H1 (cell line): ENCODE measurements around the gene ALS2CL. TPM values are rescaled to one million over a fixed set of nuclear protein-coding genes. Genes with fewer than 3 reads are reported as not detected.

Experiments
- CTCF ChIA-PET: fragments of 300-600 bp; sonication (Branson Sonifier 250); formaldehyde crosslinking; loops from one replicate; lab custom pipeline; 2021; ENCODE audit not compliant: partially characterized antibody; lab: Charles Lee
- POLR2A ChIA-PET: fragments of 300-600 bp; sonication (Branson Sonifier 250); formaldehyde crosslinking; loops from one replicate; lab custom pipeline; 2021; ENCODE audit warnings: inconsistent platforms; ENCODE audit not compliant: partially characterized antibody; lab: Charles Lee
- DNase-seq, 2 experiments: peaks; one replicate each; pipeline versions ENCODE4 v3.0.0 to v3.0.0-alpha.2; 2010 to 2022; ENCODE audit warnings: low spot score in 2 of 2, low read depth in 1 of 2, mixed read lengths in 1 of 2
- FAIRE-seq: peaks from 2 replicates; lab custom pipeline; 2011; peaks lifted over from hg19 to GRCh38; lab: Jason Lieb, UNC
- H2AFZ ChIP-seq: 2 replicates; pipeline ENCODE4 v1.8.1; 2012; ENCODE audit warnings: low read length, inconsistent platforms
- H2AK5ac ChIP-seq: 2 replicates; pipeline ENCODE4 v1.6.1; 2013; ENCODE audit warnings: low read depth, low read length
- H2BK120ac ChIP-seq: replicated peaks from 2 replicates; pipeline ENCODE3; 2013; ENCODE audit warnings: low read depth, low read length, inconsistent platforms
- H2BK12ac ChIP-seq: 2 replicates; pipeline ENCODE4 v1.6.1; 2013; ENCODE audit warnings: low read depth, low read length
- H2BK15ac ChIP-seq: 2 replicates; pipeline ENCODE4 v1.6.1; 2013; ENCODE audit warnings: low read length
- H2BK20ac ChIP-seq: 2 replicates; pipeline ENCODE4 v1.6.1; 2013; ENCODE audit warnings: low read length
- H2BK5ac ChIP-seq: 2 replicates; pipeline ENCODE4 v1.6.1; 2013; ENCODE audit warnings: low read depth, low read length
- H3K14ac ChIP-seq: 2 replicates; pipeline ENCODE4 v1.6.1; 2013; ENCODE audit warnings: inconsistent platforms; ENCODE audit not compliant: insufficient read length
- H3K18ac ChIP-seq: 2 replicates; pipeline ENCODE4 v1.6.1; 2013; ENCODE audit warnings: low read length; ENCODE audit errors: extremely low read depth
- H3K23ac ChIP-seq: 2 replicates; pipeline ENCODE4 v1.6.1; 2013; ENCODE audit warnings: inconsistent platforms; ENCODE audit not compliant: insufficient read length
- H3K23me2 ChIP-seq: 2 replicates; pipeline ENCODE4 v1.6.1; 2013; ENCODE audit warnings: low read depth, low read length
- H3K27ac ChIP-seq: 2 replicates; pipeline ENCODE4 v1.6.1; 2011; ENCODE audit warnings: low read depth, low read length, inconsistent platforms
- H3K27me3 ChIP-seq, 4 experiments: replicated peaks in 1 of 4; 1 replicate in 1 of 4; 2 replicates in 3 of 4; pipeline versions ENCODE4 v1.6.1 to v1.8.1; 2011 to 2013; ENCODE audit warnings: low read length in 3 of 4, mild to moderate bottlenecking in 3 of 4, inconsistent platforms in 2 of 4, mixed read lengths in 2 of 4, moderate library complexity in 1 of 4; ENCODE audit not compliant: control insufficient read depth in 3 of 4, insufficient read depth in 3 of 4; ENCODE audit errors: extremely low read depth in 1 of 4
- H3K36me3 ChIP-seq, 4 experiments: 2 replicates each; pipeline versions ENCODE4 v1.6.1 to v1.8.1; 2011 to 2013; ENCODE audit warnings: mild to moderate bottlenecking in 4 of 4, low read length in 3 of 4, moderate library complexity in 2 of 4, control low read depth in 1 of 4, inconsistent platforms in 1 of 4; ENCODE audit not compliant: insufficient read depth in 4 of 4, control insufficient read depth in 2 of 4
- H3K4ac ChIP-seq: replicated peaks from 2 replicates; pipeline ENCODE3; 2013; ENCODE audit warnings: low read length, low read depth, mixed read lengths, inconsistent platforms; ENCODE audit not compliant: insufficient read length
- H3K4me1 ChIP-seq, 4 experiments: replicated peaks in 1 of 4; 1 replicate in 1 of 4; 2 replicates in 3 of 4; pipeline versions ENCODE4 v1.6.1 to v1.8.1; 2011 to 2013; ENCODE audit warnings: low read length in 3 of 4, inconsistent platforms in 2 of 4, mixed read lengths in 1 of 4; ENCODE audit not compliant: insufficient read depth in 4 of 4, control insufficient read depth in 3 of 4
- H3K4me2 ChIP-seq, 2 experiments: 2 replicates each; pipeline versions ENCODE4 v1.6.1 to v1.8.1; 2011 to 2013; ENCODE audit warnings: low read depth in 2 of 2, low read length in 2 of 2, control low read depth in 1 of 2, inconsistent platforms in 1 of 2, mild to moderate bottlenecking in 1 of 2; ENCODE audit not compliant: insufficient read depth in 1 of 2
- H3K4me3 ChIP-seq, 4 experiments: fragments of 200-600, 300-600 bp in 1 of 4; sonication (generic), shearing (Covaris generic), sonication (Bioruptor Twin) in 1 of 4; 2 replicates each; pipeline versions ENCODE4 v1.5.1 to v1.8.1; 2011 to 2016; ENCODE audit warnings: low read length in 4 of 4, low read depth in 3 of 4, control low read depth in 2 of 4, inconsistent platforms in 2 of 4, mild to moderate bottlenecking in 2 of 4, mixed read lengths in 1 of 4, moderate library complexity in 1 of 4; ENCODE audit not compliant: insufficient read depth in 2 of 4; ENCODE audit errors: extremely low read depth in 1 of 4
- H3K56ac ChIP-seq: replicated peaks from 2 replicates; pipeline ENCODE3; 2013; ENCODE audit warnings: low read depth, mild to moderate bottlenecking, mixed read lengths, low read length, inconsistent platforms; ENCODE audit not compliant: insufficient read length
- H3K79me1 ChIP-seq: 2 replicates; pipeline ENCODE4 v1.6.1; 2013; ENCODE audit warnings: low read depth, low read length, control low read depth
- H3K79me2 ChIP-seq, 2 experiments: 2 replicates each; pipeline versions ENCODE4 v1.6.1 to v1.8.1; 2012 to 2013; ENCODE audit warnings: low read length in 2 of 2, mild to moderate bottlenecking in 2 of 2, inconsistent platforms in 1 of 2; ENCODE audit not compliant: insufficient read depth in 2 of 2, control insufficient read depth in 1 of 2
- H3K9ac ChIP-seq, 4 experiments: replicated peaks in 1 of 4; 1 replicate in 1 of 4; 2 replicates in 3 of 4; pipeline versions ENCODE4 v1.6.1 to v1.8.1; 2011 to 2013; ENCODE audit warnings: low read depth in 3 of 4, low read length in 3 of 4, control low read depth in 2 of 4, mild to moderate bottlenecking in 2 of 4, moderate library complexity in 2 of 4, inconsistent platforms in 1 of 4; ENCODE audit errors: extremely low read depth in 1 of 4
- H3K9me3 ChIP-seq, 2 experiments: 2 replicates each; pipeline versions ENCODE4 v1.6.1 to v1.8.1; 2012 to 2013; ENCODE audit warnings: mild to moderate bottlenecking in 2 of 2, moderate library complexity in 2 of 2, control low read depth in 1 of 2, inconsistent platforms in 1 of 2, low read depth in 1 of 2, low read length in 1 of 2, mixed read lengths in 1 of 2; ENCODE audit not compliant: insufficient read depth in 2 of 2
- H4K20me1 ChIP-seq, 2 experiments: replicated peaks in 1 of 2; 2 replicates each; pipeline versions ENCODE3 to v1.8.1; 2011 to 2013; ENCODE audit warnings: inconsistent platforms in 2 of 2, low read length in 2 of 2, mild to moderate bottlenecking in 1 of 2; ENCODE audit not compliant: insufficient read depth in 2 of 2, control insufficient read depth in 1 of 2
- H4K5ac ChIP-seq: 2 replicates; pipeline ENCODE4 v1.6.1; 2013; ENCODE audit warnings: low read length, low read depth, mixed read lengths, inconsistent platforms; ENCODE audit not compliant: insufficient read length
- H4K8ac ChIP-seq: 2 replicates; pipeline ENCODE4 v1.8.0; 2013; ENCODE audit warnings: mild to moderate bottlenecking, moderate library complexity, low read length, inconsistent platforms; ENCODE audit not compliant: insufficient read depth; ENCODE audit errors: extremely low read depth
- H4K91ac ChIP-seq: replicated peaks from 2 replicates; pipeline ENCODE3; 2013; ENCODE audit warnings: low read length, mixed read lengths, inconsistent platforms; ENCODE audit not compliant: insufficient read length
- ATF3 ChIP-seq: IDR thresholded peaks from 2 replicates; pipeline ENCODE4 v1.6.1; 2011; ENCODE audit warnings: low read depth, mild to moderate bottlenecking, low read length; ENCODE audit not compliant: insufficient read depth
- E2F6 ChIP-seq: IDR thresholded peaks from 2 replicates; pipeline ENCODE4 v1.6.1; 2012; ENCODE audit warnings: inconsistent platforms
- EGR1 ChIP-seq: IDR thresholded peaks from 2 replicates; pipeline ENCODE4 v1.6.1; 2011; ENCODE audit warnings: low read depth, low read length, borderline replicate concordance
- HDAC6 ChIP-seq: IDR thresholded peaks from one replicate; pipeline ENCODE4 v1.7.1; 2012; ENCODE audit warnings: low read depth, mild to moderate bottlenecking, inconsistent platforms, low read length, moderate library complexity
- NRF1 ChIP-seq: IDR thresholded peaks from 2 replicates; pipeline ENCODE4 v1.6.1; 2011; ENCODE audit warnings: mild to moderate bottlenecking, low read depth, low read length, improper control_type of control experiment
- POLR2A ChIP-seq, 2 experiments: IDR thresholded peaks; 1 replicate in 1 of 2; 2 replicates in 1 of 2; pipeline ENCODE4 v1.6.1; 2011; ENCODE audit warnings: low read depth in 2 of 2, low read length in 2 of 2, mild to moderate bottlenecking in 2 of 2; ENCODE audit errors: control extremely low read depth in 1 of 2
- RNF2 ChIP-seq: fragments of 200-900, 300-1000 bp; sonication (generic); IDR thresholded peaks from 2 replicates; pipeline ENCODE4 v1.7.1; 2016; ENCODE audit warnings: borderline replicate concordance, low read depth, mild to moderate bottlenecking, antibody characterized with exemption, low read length; ENCODE audit not compliant: poor library complexity, severe bottlenecking; ENCODE audit errors: missing control alignments
- SP1 ChIP-seq: IDR thresholded peaks from 2 replicates; pipeline ENCODE4 v1.6.1; 2011; ENCODE audit warnings: low read depth, low read length
- WGBS, 2 experiments: shearing (Covaris generic) in 1 of 2; methylation state at CpG; one replicate each; pipeline versions ENCODE4 v1.1.6 to v1.1.7; 2013 to 2015; ENCODE audit warnings: low lambda C conversion rate in 2 of 2, mixed read lengths in 2 of 2, inconsistent platforms in 1 of 2, low coverage in 1 of 2, missing lambda C conversion rate in 1 of 2; ENCODE audit not compliant: insufficient replicate concordance in 2 of 2, insufficient coverage in 1 of 2, insufficient read length in 1 of 2; ENCODE audit errors: extremely low coverage in 1 of 2, missing lambda C conversion rate in 1 of 2; 5-methylcytosine and 5-hydroxymethylcytosine counted together
- polyA plus RNA-seq, 7 experiments: library from polyadenylated mRNA; depleted of rRNA in 3 of 7; stranded (reverse) in 5 of 7; unstranded in 2 of 7; fragments of >200 nt in 5 of 7; fragments of 200-250 nt in 2 of 7; gene quantifications; 1 replicate in 5 of 7; 2 replicates in 1 of 7; 4 replicates in 1 of 7; pipeline versions ENCODE4 v1.2.1 to v1.2.3, GENCODE V29; 2011 to 2013; ENCODE audit warnings: missing spikeins in 2 of 7, mixed read lengths in 2 of 7
- total RNA-seq: library from RNA; stranded (reverse); fragmentation: NEBNext Ultra II Directional; extraction: Animal tissue kit (Norgen Biotek cat#: 25700); gene quantifications from 2 replicates; pipeline ENCODE4 v1.2.1, GENCODE V29; 2021

Gene ALS2CL
- total and polyA plus RNA-seq, 2 of the 8 experiments (the other 6 are each of a cell fraction or from before 2014, with no cell fraction given), result 4.8 to 5.4 TPM

GRCh38 chr3:46709157-46709654, 15.7 kb upstream of the ALS2CL start:
- no peak overlapping the region for H2AK5ac ChIP-seq
- no peak overlapping the region for H4K5ac ChIP-seq

More at GRCh38 chr3:46709157-46709654, 15.7 kb upstream of the ALS2CL start:
- H3K9ac ChIP-seq, result no peak overlapping the region
- H3K14ac ChIP-seq, result no peak overlapping the region
- peaks cover 2 to 4% of the 10 kb centered on the region in 2 experiments for H4K20me1 ChIP-seq
- H2BK120ac ChIP-seq, result no peak overlapping the region
- no peak overlapping the region for H4K8ac ChIP-seq
- no peak overlapping the region for H2BK15ac ChIP-seq
- H3K4me3 ChIP-seq, result no peak overlapping the region
- CTCF ChIA-PET, result interaction anchor here (1.2 to 6.5 kb wide), 12 partner anchors 9 to 283 kb away, joined by 3 to 91 read pairs (median 10); partner anchors contain the start of gene PRSS50
- H2BK20ac ChIP-seq, result no peak overlapping the region
- no peaks in the 10 kb centered on the region for H3K79me2 ChIP-seq
- H3K27me3 ChIP-seq, result no peaks in the 10 kb centered on the region; a peak in 2 of 7 replicates
- no peaks in the 10 kb centered on the region for H3K9me3 ChIP-seq
- no peak overlapping the region for H3K4me2 ChIP-seq
- DNase-seq, result no peak
- H3K27ac ChIP-seq, result no peak overlapping the region
- H3K4me1 ChIP-seq, result peaks cover 0 to 6% (median 0%) of the 10 kb centered on the region in 4 experiments; a peak in 1 of 7 replicates
- POLR2A ChIA-PET, result interaction anchor here (1.3 kb wide), 1 partner anchor 33 kb away, joined by 3 read pairs; no protein-coding TSS in a partner anchor
- no peak for TF ChIP-seq SP1
- TF ChIP-seq E2F6, result no peak
- no peak for TF ChIP-seq HDAC6
- TF ChIP-seq ATF3, result no peak
- TF ChIP-seq NRF1, result no peak
- TF ChIP-seq POLR2A (IDR thresholded peaks at IDR 0.05; ENCODE audit: control extremely low read depth in 1 of 2, low read depth in 2 of 2, low read length in 2 of 2), result no peak
- TF ChIP-seq EGR1, result no peak
- no peak for TF ChIP-seq RNF2
- H3K4ac ChIP-seq, result no peak overlapping the region
- H3K23ac ChIP-seq, result no peak overlapping the region
- no peak overlapping the region for H3K18ac ChIP-seq
- H2AFZ ChIP-seq, result no peak overlapping the region
- no peak overlapping the region for H4K91ac ChIP-seq
- WGBS, 2 experiments, result 89% methylated on average over 6 of the region's 7 CpGs; no CpG with 5 or more reads in 1 of the 2 experiments
- no peaks in the 10 kb centered on the region for H3K79me1 ChIP-seq
- H2BK12ac ChIP-seq, result no peak overlapping the region
- no peak for FAIRE-seq
- H3K36me3 ChIP-seq, result no peaks in the 10 kb centered on the region
- no peaks in the 10 kb centered on the region for H3K23me2 ChIP-seq
- H2BK5ac ChIP-seq, result 0 out of 2 replicates have a peak overlapping the region, but pooled peaks have one; percentile 46
- no peak overlapping the region for H3K56ac ChIP-seq
